Thymus (tissue), 11 donors: ENCODE measurements around the gene LPCAT1. TPM values are rescaled to one million over a fixed set of nuclear protein-coding genes. Genes with fewer than 3 reads are reported as not detected.

Experiments
- DNase-seq, 9 donors: peaks; one replicate each; pipeline ENCODE4 v3.0.0-alpha.2; 2013; ENCODE audit warnings: low spot score in 9 of 9, low read depth in 6 of 9, missing footprints in 1 of 9
- H3K27ac ChIP-seq, 2 donors: one replicate each; pipeline ENCODE4 v1.5.1; 2013; ENCODE audit warnings: control low read depth in 1 of 2, low read depth in 1 of 2, low read length in 1 of 2, mild to moderate bottlenecking in 1 of 2, moderate library complexity in 1 of 2
- H3K27me3 ChIP-seq, 2 donors: one replicate each; pipeline ENCODE4 v1.5.1; 2013; ENCODE audit warnings: low read length in 1 of 2; ENCODE audit not compliant: control insufficient read depth in 2 of 2, insufficient read depth in 1 of 2
- H3K36me3 ChIP-seq, 2 donors: one replicate each; pipeline ENCODE4 v1.5.1; 2013; ENCODE audit warnings: low read length in 1 of 2, mild to moderate bottlenecking in 1 of 2, moderate library complexity in 1 of 2; ENCODE audit not compliant: control insufficient read depth in 2 of 2, insufficient read depth in 2 of 2
- H3K4me1 ChIP-seq, 2 donors: one replicate each; pipeline ENCODE4 v1.5.1; 2013; ENCODE audit warnings: low read length in 2 of 2; ENCODE audit not compliant: control insufficient read depth in 2 of 2, insufficient read depth in 2 of 2
- H3K4me3 ChIP-seq, 2 donors: one replicate each; pipeline ENCODE4 v1.5.1; 2013; ENCODE audit warnings: low read length in 2 of 2, control low read depth in 1 of 2, mild to moderate bottlenecking in 1 of 2
- H3K9me3 ChIP-seq, 2 donors: one replicate each; pipeline ENCODE4 v1.5.1; 2013; ENCODE audit warnings: low read length in 1 of 2, mild to moderate bottlenecking in 1 of 2; ENCODE audit not compliant: control insufficient read depth in 2 of 2, insufficient read depth in 1 of 2
- WGBS: extraction: QIAGEN DNeasy Blood & Tissue Kit; methylation state at CpG from one replicate; pipeline ENCODE4 v1.1.7; 2013; 5-methylcytosine and 5-hydroxymethylcytosine counted together
- polyA plus RNA-seq: library from polyadenylated mRNA; stranded (reverse); fragments of 200-250 nt; gene quantifications from one replicate; pipeline ENCODE4 v1.2.3, GENCODE V29; 2013
- total RNA-seq: library from RNA; stranded (reverse); fragments of 120-200 nt; gene quantifications from one replicate; pipeline ENCODE4 v1.2.4, GENCODE V29; 2013
- donor health status: healthy.

Gene LPCAT1
- total and polyA plus RNA-seq, 2 donors, result 16.8 to 50.5 TPM

GRCh38 chr5:1412621-1413020, 111.1 kb downstream of the LPCAT1 start:
- WGBS, result 71% methylated on average over 10 of the region's 10 CpGs
- no peak for DNase-seq
- no peaks in the 10 kb centered on the region for H3K36me3 ChIP-seq
- no peak overlapping the region for H3K4me3 ChIP-seq
- no peaks in the 10 kb centered on the region for H3K4me1 ChIP-seq
- H3K27me3 ChIP-seq, result peaks cover 2 to 27% of the 10 kb centered on the region in 2 donors
- H3K9me3 ChIP-seq, result peaks cover 0 to 3% of the 10 kb centered on the region in 2 donors
- H3K27ac ChIP-seq, result no peak overlapping the region

GRCh38 chr5:1412163-1412562, 111.6 kb downstream of the LPCAT1 start:
- 50% methylated on average over 16 of the region's 16 CpGs for WGBS
- peaks cover 2 to 27% of the 10 kb centered on the region in 2 donors for H3K27me3 ChIP-seq
- DNase-seq, result no peak

More at GRCh38 chr5:1412163-1412562, 111.6 kb downstream of the LPCAT1 start:
- Histone ChIP-seq H3K4me1 (no peaks in the 10 kb centered on the region), H3K4me3 (no peak overlapping the region), H3K36me3 (no peaks in the 10 kb centered on the region), H3K9me3 (peaks cover 0 to 3% of the 10 kb centered on the region in 2 donors), H3K27ac (no peak overlapping the region)

Other genes starting within 250 kb of the LPCAT1 start
- gene TERT, start 228.9 kb downstream of the LPCAT1 start, total RNA-seq, result 3.4 TPM
- 1.9 TPM for gene TERT, start 228.9 kb downstream of the LPCAT1 start, polyA plus RNA-seq
- gene CLPTM1L, start 178.9 kb downstream of the LPCAT1 start, total RNA-seq, result 142 TPM
- 60.7 TPM for gene CLPTM1L, start 178.9 kb downstream of the LPCAT1 start, polyA plus RNA-seq
- 0.33 TPM for gene SLC6A3, start 78.5 kb downstream of the LPCAT1 start, total RNA-seq
- 14.9 TPM for gene SLC6A3, start 78.5 kb downstream of the LPCAT1 start, polyA plus RNA-seq